KBM-7 (cell line): Measurements from ENCODE around the gene TIMM9.
"Not testable (repeated sequence)": the region's sequence is repeated elsewhere in the genome, so short reads cannot be mapped to it uniquely, and the experiment has no call there.

Source experiments
- DNase-seq: peaks from one replicate; pipeline ENCODE4 v3.0.0-alpha.2; 2015
- in situ Hi-C: fragments of 300-500 bp; cut with MboI; formaldehyde crosslinking; loops from 2 replicates; pipeline ENCODE4 v1.14.3; 2020; ENCODE audit warnings: low sequenced_read_pairs, low pct_unique_long_range_greater_than_20kb, mixed read lengths

TIMM9 gene

DNA sequence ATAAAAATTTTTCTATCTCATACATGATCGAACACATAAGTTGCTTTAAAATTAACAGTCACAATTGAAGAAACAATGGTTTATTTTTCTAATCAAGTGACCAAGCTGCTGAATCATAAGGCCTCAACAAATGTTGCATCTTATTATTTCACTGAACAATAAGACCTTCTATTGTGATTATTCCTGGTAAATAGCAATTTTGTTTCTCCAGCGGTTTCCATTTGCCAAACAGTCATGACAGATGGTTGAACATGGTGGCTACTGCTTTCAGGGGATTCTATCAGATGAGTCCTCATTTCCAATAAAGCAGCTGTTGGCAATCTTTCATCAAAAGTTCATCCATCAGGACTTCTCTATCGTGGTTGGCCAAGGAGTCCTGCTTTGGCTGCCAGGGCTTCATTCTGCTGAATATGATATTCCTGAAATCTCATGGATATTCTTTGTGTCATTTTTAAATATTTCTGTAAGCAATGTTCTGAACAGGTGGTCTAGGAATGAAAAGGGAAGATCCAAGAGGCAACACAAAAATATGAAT lies 18.6 kb downstream of the TIMM9 start:
- no peak for DNase-seq
- in situ Hi-C loops: no loop called here

DNA sequence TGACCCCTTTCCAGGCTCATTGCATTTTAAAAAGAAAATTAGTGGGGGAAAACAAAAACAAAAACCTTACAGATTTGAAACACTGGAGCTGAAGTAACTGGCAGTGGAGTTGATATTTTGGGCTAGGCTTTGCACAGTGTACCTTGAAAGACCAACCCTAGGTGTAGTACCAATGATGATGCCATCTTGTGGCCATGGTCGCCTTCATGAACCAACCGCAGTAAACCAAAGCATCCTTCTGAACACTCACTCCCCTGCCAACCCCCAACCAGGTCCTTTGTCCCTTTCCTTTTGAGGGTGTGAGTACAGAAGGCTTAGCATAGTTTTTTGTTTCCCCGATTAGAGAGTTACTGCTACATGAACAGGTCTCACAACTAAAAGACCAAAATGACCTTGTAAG lies 25.7 kb downstream of the TIMM9 start:
- no peak for DNase-seq
- in situ Hi-C loops: no loop called here

DNA sequence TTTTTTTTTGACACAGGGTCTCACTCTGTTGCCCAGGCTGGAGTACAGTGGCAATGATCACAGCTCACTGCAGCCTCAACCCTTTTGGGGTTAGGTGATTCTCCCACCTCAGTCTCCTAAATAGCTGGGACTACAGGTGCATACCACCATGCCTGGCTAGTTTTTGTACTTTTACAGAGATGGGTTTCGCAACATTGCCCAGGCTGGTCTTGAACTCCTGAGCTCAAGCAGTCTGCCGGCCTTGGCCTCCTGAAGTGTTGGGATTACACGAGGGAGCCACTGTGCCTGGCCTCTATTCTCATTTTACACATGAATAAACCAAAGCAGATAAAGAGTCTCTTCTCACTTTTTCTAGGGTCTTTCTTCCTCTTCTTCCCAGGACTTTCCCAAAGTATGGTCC lies 28.4 kb downstream of the TIMM9 start:
- DNase-seq: no peak
- in situ Hi-C loops: no loop called here

DNA sequence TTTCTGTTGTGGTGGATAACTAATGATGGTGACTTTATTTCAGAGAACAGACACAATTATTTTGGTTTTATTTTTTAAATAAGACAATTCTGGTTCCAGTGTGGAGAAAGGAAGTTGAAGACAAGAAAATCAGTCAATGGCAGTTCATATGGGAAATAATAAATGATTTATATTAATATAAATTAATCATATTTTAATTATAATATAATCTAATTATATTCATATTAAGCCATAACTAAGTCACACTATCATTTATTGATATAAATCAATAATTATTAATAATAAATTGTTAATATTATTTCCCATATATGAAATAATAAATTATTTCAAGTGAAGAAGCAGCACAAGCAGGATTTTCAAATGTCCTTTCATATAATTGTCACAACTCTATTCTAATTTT lies 28.8 kb downstream of the TIMM9 start:
- in situ Hi-C loops: no loop called here
- no peak for DNase-seq

DNA sequence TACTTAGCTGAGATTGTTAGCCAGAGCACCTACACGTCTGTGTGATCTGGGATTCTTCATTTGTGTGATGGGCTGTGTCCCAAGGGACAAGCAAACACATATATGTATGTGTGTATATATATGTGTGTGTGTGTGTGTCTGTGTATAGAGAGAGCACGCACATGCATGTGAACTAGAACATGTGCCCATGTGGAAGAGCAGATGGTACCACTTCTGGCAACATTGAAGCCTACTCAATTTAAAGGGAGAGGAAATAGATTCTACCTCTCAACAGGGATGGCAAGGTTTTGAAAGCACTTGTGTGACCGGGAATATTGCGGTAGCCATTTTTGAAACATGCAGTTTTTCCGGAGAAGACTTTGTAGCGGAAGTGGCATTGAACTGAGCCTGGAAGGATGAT lies 30.2 kb downstream of the TIMM9 start:
- DNase-seq: no peak
- in situ Hi-C loops: no loop called here

DNA sequence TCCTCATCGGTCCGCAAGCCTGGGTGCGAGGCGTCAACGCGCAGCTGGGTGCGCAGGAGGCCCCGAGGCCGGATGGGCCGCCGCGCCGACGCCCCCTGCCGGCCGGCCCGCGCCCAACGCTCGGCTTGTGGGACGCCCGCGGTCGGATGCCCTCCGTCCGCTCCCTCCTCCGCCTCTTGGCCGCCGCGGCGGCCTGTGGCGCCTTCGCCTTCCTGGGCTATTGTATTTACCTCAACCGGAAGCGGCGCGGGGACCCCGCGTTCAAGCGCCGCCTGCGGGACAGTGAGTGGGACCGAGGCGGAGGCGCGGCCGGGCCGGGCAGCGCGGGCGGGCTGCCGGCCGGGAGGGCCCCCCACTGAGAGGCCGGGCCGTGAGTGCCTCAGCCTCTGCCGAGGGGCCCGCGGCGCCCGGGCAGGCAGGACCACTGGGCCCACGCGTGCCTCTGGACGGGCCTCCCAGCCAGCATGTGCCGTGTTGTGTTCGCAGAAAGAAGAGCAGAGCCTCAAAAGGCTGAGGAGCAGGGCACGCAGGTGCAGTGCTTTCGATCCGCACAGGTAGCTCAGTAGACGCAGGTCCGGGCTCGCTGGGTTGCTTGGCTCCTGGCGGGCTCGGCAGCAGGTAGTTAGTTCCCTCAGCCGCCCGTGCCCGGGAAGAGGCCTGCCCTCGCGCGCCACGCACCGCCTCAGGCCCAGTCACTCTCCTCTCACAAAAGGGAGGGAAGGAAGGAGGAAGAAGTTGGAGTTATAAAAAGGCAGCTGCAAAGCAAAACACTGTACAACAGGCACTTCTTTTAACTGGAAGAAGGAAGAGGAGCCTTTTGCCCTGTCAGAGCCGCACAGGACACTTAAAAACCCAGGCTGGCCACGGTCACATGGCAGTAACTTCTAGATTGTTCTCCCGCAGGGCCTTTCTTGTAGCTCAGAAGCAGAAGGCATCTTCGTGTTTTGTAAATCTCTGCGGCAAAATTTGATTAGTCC lies 31.2 kb downstream of the TIMM9 start, which contains the start of gene TOMM20L:
Gene TOMM20L, plus strand, starts transcription at position 119 of the 977 bp plus-strand sequence. Its CDS starts 28 bp downstream, at position 147.
- in situ Hi-C loops: no loop called here
- DNase-seq: peak; percentile 86

DNA sequence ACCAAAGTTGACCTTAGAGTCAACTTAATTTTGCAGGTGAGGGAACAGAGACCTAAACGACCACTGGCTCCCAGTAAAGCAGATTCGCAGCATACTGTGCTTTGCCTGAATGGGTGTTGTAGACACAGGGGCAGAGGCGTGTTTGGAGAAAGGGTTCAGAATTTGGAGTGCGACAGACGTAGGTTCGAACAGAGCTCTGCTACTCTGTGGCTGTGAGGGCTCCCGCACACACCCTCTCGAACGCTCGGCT lies 31.8 kb downstream of the TIMM9 start:
- no peak for DNase-seq
- in situ Hi-C loops: no loop called here

DNA sequence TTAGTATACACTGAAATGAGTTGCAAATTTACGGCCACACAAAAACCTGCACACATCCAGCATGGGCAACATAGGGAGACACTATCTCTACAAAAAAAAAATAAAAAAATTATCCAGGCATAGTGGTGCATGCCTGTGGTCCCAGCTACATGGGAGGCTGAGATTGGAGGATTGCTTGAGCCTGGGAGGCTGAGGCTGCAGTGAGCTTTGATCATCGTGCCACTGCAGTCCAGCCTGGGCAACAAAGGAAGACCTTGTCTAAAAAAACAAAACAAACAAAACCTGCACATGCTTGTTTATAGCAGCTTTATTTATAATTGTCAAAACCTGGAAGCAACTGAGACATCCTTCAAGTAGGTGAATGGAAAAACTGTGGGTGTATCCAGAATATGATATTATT lies 36.5 kb downstream of the TIMM9 start:
- in situ Hi-C loops: no loop called here
- no peak for DNase-seq

DNA sequence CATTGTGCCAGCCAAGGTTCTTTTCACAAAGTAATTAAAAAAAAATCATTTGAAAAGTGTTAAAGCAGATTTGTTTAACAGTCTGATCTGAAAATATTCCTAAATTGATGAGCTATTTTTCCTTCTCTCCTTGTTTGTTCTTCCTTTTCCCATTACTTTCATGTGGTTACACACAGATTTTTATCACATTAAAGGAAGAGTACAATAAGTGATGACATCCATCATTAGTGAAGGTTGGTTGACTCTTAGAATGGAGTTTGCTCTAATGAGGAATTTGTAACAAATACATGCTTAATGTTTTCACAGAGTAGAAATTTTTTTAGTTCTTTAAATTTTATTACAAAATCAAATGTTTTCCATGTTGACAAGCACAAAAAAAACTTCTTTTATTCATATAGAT lies 50.5 kb downstream of the TIMM9 start:
- in situ Hi-C loops: no loop called here
- DNase-seq: no peak

DNA sequence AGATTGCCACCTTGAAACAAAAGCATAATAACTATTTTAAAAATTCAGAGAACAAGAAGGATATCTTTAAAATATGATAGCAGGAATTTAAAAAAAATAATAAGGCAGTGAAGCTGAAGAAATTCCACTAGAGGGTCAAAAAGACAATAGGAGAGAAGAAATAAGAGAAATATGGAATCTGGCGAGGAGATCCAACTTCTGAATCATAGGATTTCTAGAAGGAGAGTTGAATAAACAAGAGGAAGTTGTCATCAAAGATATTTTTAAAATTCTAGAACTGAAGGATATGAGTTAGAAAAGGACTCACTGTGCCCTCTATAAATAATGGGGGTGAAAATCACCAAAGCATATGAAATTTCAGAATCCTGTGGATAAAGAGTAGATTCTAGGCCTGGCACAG lies 58.4 kb downstream of the TIMM9 start:
- DNase-seq: no peak
- in situ Hi-C loops: no loop called here

DNA sequence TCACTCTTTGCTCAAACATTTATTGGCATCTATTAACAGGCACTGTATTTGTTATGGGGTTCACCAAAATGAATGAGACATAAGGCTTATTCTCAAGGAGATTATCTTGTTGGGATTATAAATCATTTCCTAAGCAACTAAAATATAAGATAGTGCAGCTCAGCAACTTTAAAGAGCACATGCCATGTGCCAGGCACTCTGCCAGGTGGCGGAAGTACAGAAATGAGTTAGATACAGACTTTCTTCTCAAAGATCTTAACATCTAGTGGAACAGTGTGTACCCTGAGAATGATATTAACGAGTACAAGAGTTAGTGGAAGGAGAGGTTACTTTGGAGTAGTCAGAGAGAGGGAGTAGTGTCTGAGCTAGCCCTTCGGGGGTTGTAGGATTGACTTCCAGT lies 60.0 kb downstream of the TIMM9 start:
- no peak for DNase-seq
- in situ Hi-C loops: no loop called here

DNA sequence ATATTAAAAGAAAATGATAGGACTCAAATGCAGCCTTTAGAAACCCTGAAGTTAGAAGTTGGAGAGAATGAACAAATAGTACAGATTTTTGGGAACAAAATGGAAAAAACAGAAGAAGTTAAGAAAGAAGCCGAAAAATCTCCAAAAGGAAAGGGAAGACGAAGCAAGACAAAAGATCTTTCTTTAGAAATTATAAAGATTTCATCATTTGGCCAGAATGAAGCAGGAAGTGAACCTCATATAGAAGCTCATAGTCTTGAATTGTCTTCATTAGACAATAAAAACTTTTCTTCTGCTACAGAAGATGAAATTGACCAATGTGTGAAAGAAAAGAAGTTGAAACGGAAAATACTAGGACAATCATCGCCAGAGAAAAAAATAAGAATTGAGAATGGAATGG lies 63.0 kb downstream of the TIMM9 start:
- in situ Hi-C loops: no loop called here
- DNase-seq: no peak

DNA sequence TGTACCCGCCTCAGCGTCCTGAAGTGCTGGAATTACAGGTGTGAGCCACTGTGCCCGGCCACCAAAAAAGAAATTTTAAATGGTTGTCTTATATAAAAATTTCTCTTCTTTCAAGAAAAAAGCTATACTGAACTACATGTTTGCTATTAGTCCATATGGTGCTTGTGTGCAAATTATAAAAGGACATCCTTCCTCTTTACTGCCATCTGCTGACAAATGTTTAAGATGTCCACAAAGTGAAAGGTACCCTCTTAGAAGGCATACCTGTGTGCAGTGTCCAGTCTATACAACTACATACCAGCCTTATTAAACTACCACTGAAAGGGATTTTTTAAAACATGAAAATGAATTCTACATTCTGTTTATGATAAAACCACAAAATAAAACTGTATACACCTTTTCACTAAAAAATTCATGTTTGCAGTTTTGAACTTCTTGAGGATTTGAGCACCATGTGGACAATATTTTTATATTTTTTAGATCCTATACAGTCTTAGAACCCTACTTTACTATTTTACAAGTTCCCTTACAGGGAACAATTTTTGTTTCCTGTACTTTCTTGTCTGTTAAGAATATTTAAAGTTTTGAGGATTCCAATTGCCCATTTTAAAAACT lies 64.4 kb downstream of the TIMM9 start:
- in situ Hi-C loops: no loop called here
- DNase-seq: peak; percentile 35

DNA sequence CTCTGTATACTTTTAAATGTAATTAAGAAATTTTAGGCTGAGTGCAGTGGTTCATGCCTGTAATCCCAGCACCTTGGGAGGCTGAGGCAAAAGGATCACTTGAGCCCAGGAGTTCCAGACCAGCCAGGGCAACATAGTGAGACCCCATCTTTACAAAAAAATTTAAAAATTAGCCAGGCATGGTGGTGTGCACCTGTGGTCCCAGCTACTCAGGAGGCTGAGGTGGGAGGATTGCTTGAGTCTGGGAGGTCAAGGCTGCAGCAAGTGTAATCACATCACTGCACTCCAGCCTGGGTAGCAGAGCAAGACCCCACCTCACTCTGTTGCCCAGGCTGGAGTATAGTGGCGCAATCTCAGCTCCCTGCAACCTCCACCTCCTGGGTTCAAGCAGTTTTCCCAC lies 65.1 kb downstream of the TIMM9 start:
- DNase-seq, in situ Hi-C loops: not testable (repeated sequence)
